ENCODE data around the gene NEIL3.

NEIL3 gene

DNA sequence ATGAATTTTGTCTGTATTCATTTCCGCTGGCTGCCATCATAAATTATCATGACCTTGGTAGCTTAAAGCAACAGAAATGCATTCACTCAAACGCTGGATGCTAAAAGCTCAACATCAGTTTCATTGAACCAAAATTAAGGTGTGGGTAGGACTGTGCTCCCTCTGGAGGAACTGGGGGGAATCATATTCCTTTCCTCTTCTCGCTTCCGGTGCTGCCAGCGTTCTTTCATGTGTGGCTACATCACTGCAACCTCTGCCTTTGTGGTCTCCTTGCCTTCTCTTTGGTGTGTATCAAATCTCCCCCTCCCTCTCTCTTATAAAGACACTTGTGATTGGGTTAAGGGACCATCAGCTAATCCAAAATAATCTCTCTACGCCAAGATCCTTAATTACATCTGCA lies 39.5 kb downstream of the NEIL3 start:
- no peaks in the 10 kb centered on the region for H3K4me1 ChIP-seq (ENCODE audit: control insufficient read depth, insufficient read depth, low read length)
- H3K27me3 ChIP-seq (ENCODE audit: control insufficient read depth, insufficient read depth, low read length) = no peaks in the 10 kb centered on the region
- no peak overlapping the region for H3K27ac ChIP-seq (ENCODE audit: low read depth, low read length)
- no peaks in the 10 kb centered on the region for H3K36me3 ChIP-seq (ENCODE audit: control insufficient read depth, insufficient read depth, low read length)
- H3K4me3 ChIP-seq (ENCODE audit: low read length) = no peak overlapping the region
- H3K9ac ChIP-seq (ENCODE audit: low read length) = no peak overlapping the region

GRCh38 chr4:177351622-177352244 lies 42.1 kb downstream of the NEIL3 start:
- H3K9ac ChIP-seq (ENCODE audit: low read length) = no peak overlapping the region
- H3K4me3 ChIP-seq (ENCODE audit: low read length) = no peak overlapping the region
- H3K4me1 ChIP-seq (ENCODE audit: control insufficient read depth, insufficient read depth, low read length) = no peaks in the 10 kb centered on the region
- no peak overlapping the region for H3K27ac ChIP-seq (ENCODE audit: low read depth, low read length)
- H3K36me3 ChIP-seq (ENCODE audit: control insufficient read depth, insufficient read depth, low read length) = no peaks in the 10 kb centered on the region
- no peaks in the 10 kb centered on the region for H3K27me3 ChIP-seq (ENCODE audit: control insufficient read depth, insufficient read depth, low read length)

- Histone ChIP-seq H3K9ac (ENCODE audit: low read length) (no peak overlapping the region), H3K4me1 (ENCODE audit: control insufficient read depth, insufficient read depth, low read length) (no peaks in the 10 kb centered on the region), H3K4me3 (ENCODE audit: low read length) (no peak overlapping the region), H3K27ac (ENCODE audit: low read depth, low read length) (no peak overlapping the region), H3K36me3 (ENCODE audit: control insufficient read depth, insufficient read depth, low read length) (no peaks in the 10 kb centered on the region), H3K27me3 (ENCODE audit: control insufficient read depth, insufficient read depth, low read length) (no peaks in the 10 kb centered on the region)
Observed at GRCh38 chr4:177356206-177356605, 46.5 kb downstream of the NEIL3 start.

DNA sequence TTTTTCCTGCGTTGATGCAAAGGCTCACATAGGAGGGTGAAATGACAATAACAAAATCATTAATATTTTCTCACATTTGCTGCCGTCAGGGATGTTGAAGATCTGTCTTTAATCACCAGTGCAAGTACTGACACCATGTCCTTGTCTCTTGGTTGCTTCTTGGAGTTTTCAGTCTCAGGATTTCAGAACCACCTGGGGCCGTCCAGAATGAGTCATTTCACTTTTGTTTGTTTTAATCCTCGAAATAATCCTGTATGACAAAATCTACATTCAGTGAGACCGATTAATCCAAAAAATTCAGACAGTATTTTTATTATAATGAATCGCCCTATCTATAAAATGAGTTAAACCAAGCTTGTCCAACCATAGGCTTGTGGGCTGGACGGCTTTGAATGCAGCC lies 47.2 kb downstream of the NEIL3 start:
- Histone ChIP-seq H3K4me1 (ENCODE audit: control insufficient read depth, insufficient read depth, low read length) (no peaks in the 10 kb centered on the region), H3K4me3 (ENCODE audit: low read length) (no peak overlapping the region), H3K9ac (ENCODE audit: low read length) (no peak overlapping the region), H3K27me3 (ENCODE audit: control insufficient read depth, insufficient read depth, low read length) (no peaks in the 10 kb centered on the region), H3K27ac (ENCODE audit: low read depth, low read length) (no peak overlapping the region), H3K36me3 (ENCODE audit: control insufficient read depth, insufficient read depth, low read length) (no peaks in the 10 kb centered on the region)

DNA sequence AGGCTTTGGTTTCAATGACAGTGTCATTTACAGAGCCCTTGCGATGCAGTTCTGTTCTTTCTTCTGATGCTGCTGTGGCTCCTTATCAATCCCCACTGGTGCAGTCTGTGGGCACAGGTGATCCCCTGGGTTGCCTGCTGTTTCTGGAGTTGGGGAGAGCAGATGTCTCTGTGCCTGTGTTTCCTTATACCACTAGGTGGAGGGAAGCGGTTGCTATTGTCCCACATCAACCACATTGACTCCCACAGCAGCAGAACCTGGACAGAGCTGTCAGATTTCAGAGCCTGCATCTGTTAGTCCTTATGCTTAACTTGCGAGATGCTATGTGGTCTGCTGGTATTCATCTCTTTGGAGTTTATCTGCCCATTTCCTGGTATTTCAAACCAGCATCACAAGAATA lies 57.7 kb downstream of the NEIL3 start:
- no peak overlapping the region for H3K4me3 ChIP-seq (ENCODE audit: low read length)
- no peaks in the 10 kb centered on the region for H3K27me3 ChIP-seq (ENCODE audit: control insufficient read depth, insufficient read depth, low read length)
- H3K4me1 ChIP-seq (ENCODE audit: control insufficient read depth, insufficient read depth, low read length) = no peaks in the 10 kb centered on the region
- H3K27ac ChIP-seq (ENCODE audit: low read depth, low read length) = no peak overlapping the region
- H3K36me3 ChIP-seq (ENCODE audit: control insufficient read depth, insufficient read depth, low read length) = no peaks in the 10 kb centered on the region
- H3K9ac ChIP-seq (ENCODE audit: low read length) = no peak overlapping the region

- Histone ChIP-seq H3K4me3 (ENCODE audit: low read length) (no peak overlapping the region), H3K36me3 (ENCODE audit: control insufficient read depth, insufficient read depth, low read length) (no peaks in the 10 kb centered on the region), H3K27ac (ENCODE audit: low read depth, low read length) (no peak overlapping the region), H3K27me3 (ENCODE audit: control insufficient read depth, insufficient read depth, low read length) (no peaks in the 10 kb centered on the region), H3K4me1 (ENCODE audit: control insufficient read depth, insufficient read depth, low read length) (no peaks in the 10 kb centered on the region), H3K9ac (ENCODE audit: low read length) (no peak overlapping the region)
Observed at GRCh38 chr4:177369372-177369771, 59.7 kb downstream of the NEIL3 start.

- Histone ChIP-seq H3K27ac (ENCODE audit: low read depth, low read length) (no peak overlapping the region), H3K4me1 (ENCODE audit: control insufficient read depth, insufficient read depth, low read length) (no peaks in the 10 kb centered on the region), H3K4me3 (ENCODE audit: low read length) (no peak overlapping the region), H3K27me3 (ENCODE audit: control insufficient read depth, insufficient read depth, low read length) (no peaks in the 10 kb centered on the region), H3K9ac (ENCODE audit: low read length) (no peak overlapping the region), H3K36me3 (ENCODE audit: control insufficient read depth, insufficient read depth, low read length) (no peaks in the 10 kb centered on the region)
Observed at GRCh38 chr4:177371461-177371860, 61.8 kb downstream of the NEIL3 start.

GRCh38 chr4:177374966-177375365 lies 65.3 kb downstream of the NEIL3 start:
- H3K27ac ChIP-seq (ENCODE audit: low read depth, low read length) = no peak overlapping the region
- no peaks in the 10 kb centered on the region for H3K36me3 ChIP-seq (ENCODE audit: control insufficient read depth, insufficient read depth, low read length)
- H3K4me3 ChIP-seq (ENCODE audit: low read length) = no peak overlapping the region
- no peaks in the 10 kb centered on the region for H3K4me1 ChIP-seq (ENCODE audit: control insufficient read depth, insufficient read depth, low read length)
- H3K27me3 ChIP-seq (ENCODE audit: control insufficient read depth, insufficient read depth, low read length) = no peaks in the 10 kb centered on the region
- no peak overlapping the region for H3K9ac ChIP-seq (ENCODE audit: low read length)

- Histone ChIP-seq H3K9ac (ENCODE audit: low read length) (no peak overlapping the region), H3K36me3 (ENCODE audit: control insufficient read depth, insufficient read depth, low read length) (no peaks in the 10 kb centered on the region), H3K4me1 (ENCODE audit: control insufficient read depth, insufficient read depth, low read length) (no peaks in the 10 kb centered on the region), H3K27ac (ENCODE audit: low read depth, low read length) (no peak overlapping the region), H3K4me3 (ENCODE audit: low read length) (no peak overlapping the region), H3K27me3 (ENCODE audit: control insufficient read depth, insufficient read depth, low read length) (no peaks in the 10 kb centered on the region)
Observed at GRCh38 chr4:177375372-177375771, 65.7 kb downstream of the NEIL3 start.

DNA sequence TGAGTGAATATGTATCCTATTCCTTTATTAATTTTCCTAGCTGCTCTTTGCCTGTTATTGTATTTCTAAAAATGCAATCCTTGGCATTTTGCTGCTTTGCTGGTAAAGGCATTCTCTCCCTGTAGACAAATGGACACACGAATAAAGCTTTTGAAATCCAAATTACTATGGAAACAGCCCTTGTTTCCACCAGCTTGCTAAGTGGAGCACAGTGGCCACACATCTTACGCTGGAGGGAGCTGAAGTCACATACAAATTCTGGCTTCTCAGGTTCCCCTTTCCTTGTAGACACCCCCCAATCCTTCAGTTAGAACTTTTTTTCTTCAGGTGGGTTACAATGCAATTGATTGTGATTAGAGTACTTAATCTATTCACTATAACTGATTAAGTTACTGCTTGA lies 66.3 kb downstream of the NEIL3 start:
- Histone ChIP-seq H3K36me3 (ENCODE audit: control insufficient read depth, insufficient read depth, low read length) (no peaks in the 10 kb centered on the region), H3K4me1 (ENCODE audit: control insufficient read depth, insufficient read depth, low read length) (no peaks in the 10 kb centered on the region), H3K4me3 (ENCODE audit: low read length) (no peak overlapping the region), H3K9ac (ENCODE audit: low read length) (no peak overlapping the region), H3K27ac (ENCODE audit: low read depth, low read length) (no peak overlapping the region), H3K27me3 (ENCODE audit: control insufficient read depth, insufficient read depth, low read length) (no peaks in the 10 kb centered on the region)

GRCh38 chr4:177380730-177381287 lies 71.1 kb downstream of the NEIL3 start:
- Histone ChIP-seq H3K27me3 (ENCODE audit: control insufficient read depth, insufficient read depth, low read length) (no peaks in the 10 kb centered on the region), H3K27ac (ENCODE audit: low read depth, low read length) (no peak overlapping the region), H3K36me3 (ENCODE audit: control insufficient read depth, insufficient read depth, low read length) (no peaks in the 10 kb centered on the region), H3K9ac (ENCODE audit: low read length) (no peak overlapping the region), H3K4me3 (ENCODE audit: low read length) (no peak overlapping the region), H3K4me1 (ENCODE audit: control insufficient read depth, insufficient read depth, low read length) (no peaks in the 10 kb centered on the region)

- Histone ChIP-seq H3K27me3 (ENCODE audit: control insufficient read depth, insufficient read depth, low read length) (no peaks in the 10 kb centered on the region), H3K4me1 (ENCODE audit: control insufficient read depth, insufficient read depth, low read length) (no peaks in the 10 kb centered on the region), H3K9ac (ENCODE audit: low read length) (no peak overlapping the region), H3K27ac (ENCODE audit: low read depth, low read length) (no peak overlapping the region), H3K36me3 (ENCODE audit: control insufficient read depth, insufficient read depth, low read length) (no peaks in the 10 kb centered on the region), H3K4me3 (ENCODE audit: low read length) (no peak overlapping the region)
Observed at GRCh38 chr4:177381762-177382310, 72.2 kb downstream of the NEIL3 start.

- no peaks in the 10 kb centered on the region for H3K27me3 ChIP-seq (ENCODE audit: control insufficient read depth, insufficient read depth, low read length)
- H3K4me3 ChIP-seq (ENCODE audit: low read length) = no peak overlapping the region
- H3K27ac ChIP-seq (ENCODE audit: low read depth, low read length) = no peak overlapping the region
- no peaks in the 10 kb centered on the region for H3K36me3 ChIP-seq (ENCODE audit: control insufficient read depth, insufficient read depth, low read length)
- H3K9ac ChIP-seq (ENCODE audit: low read length) = no peak overlapping the region
- no peaks in the 10 kb centered on the region for H3K4me1 ChIP-seq (ENCODE audit: control insufficient read depth, insufficient read depth, low read length)
Observed at GRCh38 chr4:177384856-177385397, 75.3 kb downstream of the NEIL3 start.
